Stimulated activated naive CD8-positive, alpha-beta T cell treated with anti-CD3 and anti-CD28 coated beads, Interleukin-15, Interleukin-2, amounts not matched to agents 100 ng/mL and 50 ng/mL, for 24 hours (primary cell): Measurements from ENCODE around the gene CRTC3.

ENCODE experiments used
- H3K27ac Mint-ChIP-seq: one replicate; pipeline ENCODE4 v1.8.0; 2021; ENCODE audit warnings: mild to moderate bottlenecking, mixed read lengths
- H3K27me3 Mint-ChIP-seq: one replicate; pipeline ENCODE4 v1.8.0; 2021; ENCODE audit warnings: mixed read lengths
- H3K36me3 Mint-ChIP-seq: one replicate; pipeline ENCODE4 v1.8.0; 2021; ENCODE audit warnings: low read depth, mixed read lengths
- H3K4me1 Mint-ChIP-seq: one replicate; pipeline ENCODE4 v1.8.0; 2021; ENCODE audit warnings: low read depth, mixed read lengths
- H3K4me3 Mint-ChIP-seq: one replicate; pipeline ENCODE4 v1.8.0; 2021; ENCODE audit warnings: mild to moderate bottlenecking, mixed read lengths
- H3K9me3 Mint-ChIP-seq: one replicate; pipeline ENCODE4 v1.8.0; 2021; ENCODE audit warnings: mixed read lengths

The CRTC3 gene

GRCh38 chr15:90564051-90564450 lies 34.3 kb downstream of the CRTC3 start:
- H3K27me3 Mint-ChIP-seq, result no peaks in the 10 kb centered on the region
- no peaks in the 10 kb centered on the region for H3K9me3 Mint-ChIP-seq
- peaks cover 85% of the 10 kb centered on the region for H3K4me1 Mint-ChIP-seq
- H3K36me3 Mint-ChIP-seq, result peaks cover 23% of the 10 kb centered on the region
- peak overlapping the region; percentile 67 for H3K27ac Mint-ChIP-seq
- H3K4me3 Mint-ChIP-seq, result no peak overlapping the region

- no peak overlapping the region for H3K4me3 Mint-ChIP-seq
- peaks cover 23% of the 10 kb centered on the region for H3K36me3 Mint-ChIP-seq
- H3K27me3 Mint-ChIP-seq, result no peaks in the 10 kb centered on the region
- H3K9me3 Mint-ChIP-seq, result no peaks in the 10 kb centered on the region
- peak overlapping the region; percentile 10 for H3K27ac Mint-ChIP-seq
- peaks cover 90% of the 10 kb centered on the region for H3K4me1 Mint-ChIP-seq
Observed at GRCh38 chr15:90564590-90564989, 34.9 kb downstream of the CRTC3 start.

- Mint-ChIP-seq H3K4me3 (peak overlapping the region; percentile 3), H3K9me3 (no peaks in the 10 kb centered on the region), H3K36me3 (peaks cover 18% of the 10 kb centered on the region), H3K4me1 (peaks cover 91% of the 10 kb centered on the region), H3K27me3 (no peaks in the 10 kb centered on the region), H3K27ac (peak overlapping the region; percentile 27)
Observed at GRCh38 chr15:90565866-90566265, 36.1 kb downstream of the CRTC3 start.

GRCh38 chr15:90570643-90571042 lies 40.9 kb downstream of the CRTC3 start:
- Mint-ChIP-seq H3K4me3 (peak overlapping the region; percentile 44), H3K9me3 (no peaks in the 10 kb centered on the region), H3K27ac (peak overlapping the region; percentile 64), H3K4me1 (peaks cover 88% of the 10 kb centered on the region), H3K36me3 (peaks cover 17% of the 10 kb centered on the region), H3K27me3 (no peaks in the 10 kb centered on the region)

GRCh38 chr15:90571063-90571541 lies 41.4 kb downstream of the CRTC3 start:
- Mint-ChIP-seq H3K4me3 (peak overlapping the region; percentile 13), H3K27me3 (no peaks in the 10 kb centered on the region), H3K9me3 (no peaks in the 10 kb centered on the region), H3K27ac (peak overlapping the region; percentile 59), H3K4me1 (peaks cover 87% of the 10 kb centered on the region), H3K36me3 (peaks cover 18% of the 10 kb centered on the region)

- Mint-ChIP-seq H3K27me3 (no peaks in the 10 kb centered on the region), H3K27ac (peak overlapping the region; percentile 59), H3K4me3 (peak overlapping the region; percentile 17), H3K36me3 (peaks cover 23% of the 10 kb centered on the region), H3K9me3 (no peaks in the 10 kb centered on the region), H3K4me1 (peaks cover 84% of the 10 kb centered on the region)
Observed at GRCh38 chr15:90572893-90573292, 43.2 kb downstream of the CRTC3 start.

GRCh38 chr15:90576711-90577389 lies 47.1 kb downstream of the CRTC3 start:
- Mint-ChIP-seq H3K9me3 (no peaks in the 10 kb centered on the region), H3K27ac (no peak overlapping the region), H3K4me3 (no peak overlapping the region), H3K36me3 (peaks cover 21% of the 10 kb centered on the region), H3K4me1 (peaks cover 64% of the 10 kb centered on the region), H3K27me3 (no peaks in the 10 kb centered on the region)

GRCh38 chr15:90579213-90579612 lies 49.5 kb downstream of the CRTC3 start:
- no peaks in the 10 kb centered on the region for H3K27me3 Mint-ChIP-seq
- no peak overlapping the region for H3K27ac Mint-ChIP-seq
- peaks cover 21% of the 10 kb centered on the region for H3K36me3 Mint-ChIP-seq
- no peaks in the 10 kb centered on the region for H3K9me3 Mint-ChIP-seq
- peaks cover 65% of the 10 kb centered on the region for H3K4me1 Mint-ChIP-seq
- H3K4me3 Mint-ChIP-seq, result no peak overlapping the region

- H3K27me3 Mint-ChIP-seq, result no peaks in the 10 kb centered on the region
Observed at GRCh38 chr15:90580099-90580498, 50.4 kb downstream of the CRTC3 start.

GRCh38 chr15:90580541-90580940 lies 50.8 kb downstream of the CRTC3 start:
- Mint-ChIP-seq H3K36me3 (peaks cover 24% of the 10 kb centered on the region), H3K9me3 (no peaks in the 10 kb centered on the region), H3K27ac (no peak overlapping the region), H3K4me3 (no peak overlapping the region), H3K27me3 (no peaks in the 10 kb centered on the region), H3K4me1 (peaks cover 59% of the 10 kb centered on the region)

More at GRCh38 chr15:90580099-90580498, 50.4 kb downstream of the CRTC3 start:
- no peak overlapping the region for H3K4me3 Mint-ChIP-seq
- peaks cover 62% of the 10 kb centered on the region for H3K4me1 Mint-ChIP-seq
- H3K27ac Mint-ChIP-seq, result no peak overlapping the region
- peaks cover 24% of the 10 kb centered on the region for H3K36me3 Mint-ChIP-seq
- H3K9me3 Mint-ChIP-seq, result no peaks in the 10 kb centered on the region

GRCh38 chr15:90580946-90581345 lies 51.2 kb downstream of the CRTC3 start:
- H3K9me3 Mint-ChIP-seq, result no peaks in the 10 kb centered on the region
- H3K4me3 Mint-ChIP-seq, result no peak overlapping the region
- H3K4me1 Mint-ChIP-seq, result peaks cover 60% of the 10 kb centered on the region
- no peak overlapping the region for H3K27ac Mint-ChIP-seq
- H3K36me3 Mint-ChIP-seq, result peaks cover 21% of the 10 kb centered on the region
- no peaks in the 10 kb centered on the region for H3K27me3 Mint-ChIP-seq

- H3K27ac Mint-ChIP-seq, result peak overlapping the region; percentile 69
- H3K27me3 Mint-ChIP-seq, result no peaks in the 10 kb centered on the region
- peaks cover 57% of the 10 kb centered on the region for H3K4me1 Mint-ChIP-seq
- H3K9me3 Mint-ChIP-seq, result no peaks in the 10 kb centered on the region
- peak overlapping the region; percentile 45 for H3K4me3 Mint-ChIP-seq
- H3K36me3 Mint-ChIP-seq, result peaks cover 20% of the 10 kb centered on the region
Observed at GRCh38 chr15:90581771-90582352, 52.1 kb downstream of the CRTC3 start.

GRCh38 chr15:90582553-90582952 lies 52.8 kb downstream of the CRTC3 start:
- H3K9me3 Mint-ChIP-seq, result no peaks in the 10 kb centered on the region
- H3K36me3 Mint-ChIP-seq, result peaks cover 19% of the 10 kb centered on the region
- H3K27ac Mint-ChIP-seq, result peak overlapping the region; percentile 13
- H3K27me3 Mint-ChIP-seq, result no peaks in the 10 kb centered on the region
- peaks cover 62% of the 10 kb centered on the region for H3K4me1 Mint-ChIP-seq
- H3K4me3 Mint-ChIP-seq, result no peak overlapping the region

GRCh38 chr15:90583471-90584252 lies 53.9 kb downstream of the CRTC3 start:
- Mint-ChIP-seq H3K4me1 (peaks cover 67% of the 10 kb centered on the region), H3K27me3 (no peaks in the 10 kb centered on the region), H3K9me3 (no peaks in the 10 kb centered on the region), H3K27ac (peak overlapping the region; percentile 28), H3K36me3 (peaks cover 21% of the 10 kb centered on the region), H3K4me3 (no peak overlapping the region)

- no peaks in the 10 kb centered on the region for H3K9me3 Mint-ChIP-seq
- H3K27me3 Mint-ChIP-seq, result no peaks in the 10 kb centered on the region
- H3K36me3 Mint-ChIP-seq, result peaks cover 21% of the 10 kb centered on the region
- no peak overlapping the region for H3K4me3 Mint-ChIP-seq
- H3K27ac Mint-ChIP-seq, result no peak overlapping the region
- H3K4me1 Mint-ChIP-seq, result peaks cover 69% of the 10 kb centered on the region
Observed at GRCh38 chr15:90584841-90585240, 55.1 kb downstream of the CRTC3 start.
